GM10266 (cell line): Measurements from ENCODE around the gene ADAM30.

Source experiments
- DNase-seq: peaks from one replicate; pipeline ENCODE4 v3.0.0; 2012; ENCODE audit errors: extremely low spot score
- TF ChIP-seq, protein P1 (sequence below): IDR thresholded peaks from 2 replicates; pipeline ENCODE4 v1.5.1; 2012; ENCODE audit warnings: mild to moderate bottlenecking, low read depth; ENCODE audit not compliant: control insufficient read depth, insufficient read depth; ENCODE audit errors: missing control alignments

ADAM30 gene

DNA sequence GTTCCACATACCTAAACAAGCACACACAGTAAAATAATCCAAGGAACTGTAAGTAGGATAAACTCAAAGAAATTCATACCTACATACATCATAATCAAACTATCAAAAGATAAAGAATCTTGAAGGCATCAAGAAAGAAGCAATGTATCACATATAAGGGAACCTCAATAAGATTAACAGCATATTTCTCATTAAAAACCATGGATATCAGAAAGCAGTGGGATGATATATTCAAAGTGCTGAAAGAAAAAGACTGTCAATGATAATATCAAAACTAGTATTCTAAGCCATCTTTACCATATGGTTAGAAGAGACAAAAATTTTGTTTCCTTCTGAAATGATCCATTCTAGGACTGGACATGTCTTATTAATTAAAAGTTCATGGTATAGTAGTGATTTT is 37.1 kb upstream of the ADAM30 start:
- no peak for DNase-seq
- TF ChIP-seq, protein P1, sequence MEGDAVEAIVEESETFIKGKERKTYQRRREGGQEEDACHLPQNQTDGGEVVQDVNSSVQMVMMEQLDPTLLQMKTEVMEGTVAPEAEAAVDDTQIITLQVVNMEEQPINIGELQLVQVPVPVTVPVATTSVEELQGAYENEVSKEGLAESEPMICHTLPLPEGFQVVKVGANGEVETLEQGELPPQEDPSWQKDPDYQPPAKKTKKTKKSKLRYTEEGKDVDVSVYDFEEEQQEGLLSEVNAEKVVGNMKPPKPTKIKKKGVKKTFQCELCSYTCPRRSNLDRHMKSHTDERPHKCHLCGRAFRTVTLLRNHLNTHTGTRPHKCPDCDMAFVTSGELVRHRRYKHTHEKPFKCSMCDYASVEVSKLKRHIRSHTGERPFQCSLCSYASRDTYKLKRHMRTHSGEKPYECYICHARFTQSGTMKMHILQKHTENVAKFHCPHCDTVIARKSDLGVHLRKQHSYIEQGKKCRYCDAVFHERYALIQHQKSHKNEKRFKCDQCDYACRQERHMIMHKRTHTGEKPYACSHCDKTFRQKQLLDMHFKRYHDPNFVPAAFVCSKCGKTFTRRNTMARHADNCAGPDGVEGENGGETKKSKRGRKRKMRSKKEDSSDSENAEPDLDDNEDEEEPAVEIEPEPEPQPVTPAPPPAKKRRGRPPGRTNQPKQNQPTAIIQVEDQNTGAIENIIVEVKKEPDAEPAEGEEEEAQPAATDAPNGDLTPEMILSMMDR, result no peak

DNA sequence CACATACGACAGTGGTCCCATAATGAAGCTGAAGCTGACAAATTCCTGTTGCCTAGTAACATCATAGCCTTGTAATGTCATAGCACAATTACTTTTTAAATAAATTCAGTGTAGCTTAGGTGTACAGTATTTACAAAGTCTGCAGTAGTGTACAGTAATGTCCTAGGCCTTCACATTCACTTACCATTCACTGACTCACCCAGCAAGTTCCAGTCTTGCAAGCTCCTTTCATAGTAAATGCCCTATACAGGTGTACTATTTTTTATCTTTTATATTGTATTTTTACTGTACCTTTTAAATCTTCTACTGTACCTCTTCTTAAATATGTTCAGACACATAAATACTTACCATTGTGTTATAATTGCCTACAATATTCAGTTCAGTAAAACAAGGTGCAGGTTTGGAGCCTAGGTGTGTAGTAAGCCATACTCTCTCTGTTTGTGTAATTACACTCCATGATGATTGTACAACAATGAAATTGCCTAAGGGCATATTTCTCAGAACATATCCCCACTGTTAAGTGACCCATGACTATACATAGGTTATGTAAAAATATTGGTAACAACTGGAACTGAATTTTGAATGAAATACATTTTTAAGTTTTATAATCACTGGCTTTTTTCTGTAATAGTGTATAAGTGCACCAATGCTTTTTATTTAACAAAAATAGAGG is 33.5 kb upstream of the ADAM30 start:
- TF ChIP-seq, protein P1, result no peak
- DNase-seq, result no peak

DNA sequence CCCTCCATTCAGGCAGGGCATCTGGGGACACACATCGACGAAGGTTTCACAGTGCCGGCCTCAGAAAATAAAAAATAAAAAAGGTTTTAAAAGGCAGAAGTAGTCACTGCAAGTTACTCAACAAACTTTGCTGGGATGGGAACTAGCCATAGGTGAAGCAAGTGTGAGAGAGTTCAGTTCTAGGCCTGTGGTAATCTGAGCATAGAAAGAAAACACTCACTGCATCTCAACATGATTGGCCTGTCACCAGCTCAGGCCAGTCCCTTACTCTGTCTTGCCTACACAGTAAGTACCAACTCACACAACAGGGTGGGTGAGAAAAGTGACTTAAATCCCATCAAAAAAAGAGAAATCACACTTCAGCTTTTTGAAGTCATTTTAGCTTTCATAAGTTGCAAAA is 30.2 kb upstream of the ADAM30 start:
- TF ChIP-seq, protein P1, result no peak
- no peak for DNase-seq

DNA sequence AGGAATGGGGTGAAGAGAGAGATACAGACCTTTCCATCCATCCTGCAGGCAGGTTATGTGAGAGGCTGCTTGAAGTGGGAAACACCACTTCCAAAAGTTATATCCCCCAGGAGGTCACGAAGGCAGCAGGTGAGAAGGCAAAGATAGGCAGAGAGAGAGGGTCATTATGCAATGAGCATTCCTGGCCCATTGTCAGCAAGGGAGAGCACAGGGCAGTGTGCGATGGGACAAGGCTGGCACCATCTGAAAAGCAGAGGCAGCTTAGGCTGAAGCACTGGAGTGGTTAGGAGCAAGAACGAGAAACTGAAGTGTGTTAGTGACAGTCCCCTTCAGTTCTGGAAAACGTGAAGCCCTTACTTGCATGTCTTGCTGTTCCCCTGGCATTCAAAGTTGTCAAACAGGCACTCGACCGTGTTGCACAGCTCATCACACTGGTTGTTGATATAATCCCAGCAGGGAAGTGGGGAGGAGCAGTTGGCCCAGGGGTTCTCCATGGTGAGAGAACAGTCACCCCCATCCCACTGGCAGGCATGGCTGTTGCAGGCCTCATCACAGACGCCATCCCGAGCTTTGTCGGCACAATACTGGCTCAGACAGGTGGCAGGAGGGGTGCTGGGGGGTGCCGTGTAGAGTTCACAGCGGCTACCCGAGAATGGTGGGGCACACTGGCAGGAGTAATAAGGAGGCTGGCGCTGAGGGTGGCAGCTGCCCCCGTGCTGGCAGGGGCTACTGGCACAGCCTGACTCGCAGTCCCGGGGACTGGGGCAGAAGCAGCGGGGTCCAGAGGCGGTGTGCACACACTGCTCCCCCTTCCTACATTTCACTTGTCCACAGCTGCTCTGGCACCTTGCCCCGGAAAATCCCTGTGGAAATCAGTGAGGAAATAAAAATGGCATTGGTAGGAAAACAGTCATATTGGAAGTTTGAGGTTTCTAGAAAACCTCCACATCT is 28.9 kb upstream of the ADAM30 start:
- TF ChIP-seq, protein P1, result no peak
- no peak for DNase-seq

DNA sequence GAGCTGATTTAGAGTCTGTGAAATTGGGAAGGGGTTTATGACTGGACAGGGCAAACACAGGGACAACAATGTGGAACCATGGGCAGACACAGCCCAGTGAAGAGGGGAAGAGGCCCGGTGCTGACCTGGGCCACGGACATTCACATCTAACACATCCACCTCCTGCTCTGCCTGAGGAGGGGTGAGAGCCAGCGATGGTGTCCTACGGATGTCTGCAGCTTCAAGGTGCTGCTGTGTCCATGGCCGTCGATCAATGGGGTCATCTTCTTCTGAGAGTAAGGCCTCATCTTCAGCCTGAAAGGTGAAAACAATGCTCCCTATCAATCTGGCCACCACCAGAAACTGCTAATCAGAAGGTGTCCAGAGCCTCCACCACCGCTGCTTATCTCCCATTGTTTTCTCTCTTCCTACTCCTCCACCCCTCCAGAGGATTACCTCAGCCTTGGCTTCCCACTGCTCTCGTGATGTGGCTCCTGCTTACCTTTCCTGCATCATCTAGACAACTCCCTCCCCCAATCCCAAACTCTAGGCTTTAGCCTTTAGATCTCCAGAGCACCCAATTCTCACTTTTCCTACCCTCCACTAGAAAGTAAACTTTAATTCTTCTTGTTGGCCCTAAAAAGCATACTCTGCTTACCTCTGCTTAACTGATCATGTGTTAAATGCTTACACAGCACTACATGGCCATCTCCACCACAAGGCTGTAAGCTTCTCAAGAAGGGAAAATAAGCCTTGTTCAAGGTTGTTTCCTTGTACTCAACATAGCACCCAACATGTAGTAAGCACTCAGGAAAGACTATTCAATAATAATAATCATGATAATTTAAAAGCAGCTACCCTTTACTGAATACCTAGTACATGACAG is 24.0 kb upstream of the ADAM30 start:
- DNase-seq, result no peak
- TF ChIP-seq, protein P1, result no peak

DNA sequence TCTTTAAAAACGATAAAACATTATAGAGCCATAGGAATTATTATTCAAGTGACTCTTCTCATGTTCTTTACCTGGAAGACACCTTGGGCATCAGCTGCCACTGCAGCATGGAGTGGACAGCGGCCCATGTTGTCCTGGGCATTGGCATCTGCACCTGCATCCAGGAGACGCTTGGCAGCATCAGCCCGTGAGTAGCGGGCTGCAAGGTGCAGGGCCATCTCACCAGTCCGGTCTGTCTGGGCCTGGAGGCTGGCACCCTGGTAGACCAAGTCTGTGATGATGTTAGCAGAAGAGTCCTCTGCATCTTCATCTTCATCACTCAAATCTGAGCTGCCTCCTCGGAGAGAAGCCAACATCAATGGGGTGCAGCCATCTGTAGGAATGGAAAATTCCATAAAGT is 22.9 kb upstream of the ADAM30 start:
- TF ChIP-seq, protein P1, result no peak
- DNase-seq, result no peak
